NCI-H526 (cell line): ENCODE measurements around the gene LZTFL1.

Source experiments
- DNase-seq, 2 experiments: peaks; one replicate each; lab custom pipeline; 2025; lab: John Stamatoyannopoulos, UW

Gene LZTFL1

GRCh38 chr3:45841757-45842491 lies at the start of gene LZTFL1:
TSS of gene LZTFL1 (minus strand) at chr3:45842119. CDS start at chr3:45841991, 128 bp downstream.
- DNase-seq: peak; percentile 87 to 94

- DNase-seq: no peak
These were observed 48.5 kb upstream of the LZTFL1 start for GRCh38 chr3:45890405-45890804.

- DNase-seq: no peak
These were observed 47.4 kb upstream of the LZTFL1 start for GRCh38 chr3:45889337-45889736.

GRCh38 chr3:45887759-45888511 lies 46.0 kb upstream of the LZTFL1 start:
- DNase-seq: no peak

GRCh38 chr3:45887285-45887684 lies 45.4 kb upstream of the LZTFL1 start:
- DNase-seq: no peak

GRCh38 chr3:45885979-45886705 lies 44.2 kb upstream of the LZTFL1 start, which contains the start of gene CCR9:
TSS of gene CCR9 (plus strand) at chr3:45886543. CDS start at chr3:45894934, 8,391 bp downstream.
- no peak for DNase-seq

GRCh38 chr3:45884368-45885201 lies 42.7 kb upstream of the LZTFL1 start:
- no peak for DNase-seq

- DNase-seq: no peak
These were observed 39.4 kb upstream of the LZTFL1 start for GRCh38 chr3:45881078-45882022.

GRCh38 chr3:45880725-45881077 lies 38.8 kb upstream of the LZTFL1 start:
- DNase-seq: no peak

GRCh38 chr3:45878124-45878523 lies 36.2 kb upstream of the LZTFL1 start:
- DNase-seq: no peak

- DNase-seq: no peak
These were observed 32.9 kb upstream of the LZTFL1 start for GRCh38 chr3:45874677-45875346.

GRCh38 chr3:45873638-45874037 lies 31.7 kb upstream of the LZTFL1 start:
- DNase-seq: no peak

GRCh38 chr3:45873036-45873435 lies 31.1 kb upstream of the LZTFL1 start:
- DNase-seq: no peak

- no peak for DNase-seq
These were observed 30.6 kb upstream of the LZTFL1 start for GRCh38 chr3:45872569-45872968.

- no peak for DNase-seq
These were observed 29.9 kb upstream of the LZTFL1 start for GRCh38 chr3:45871780-45872179.

- no peak for DNase-seq
These were observed 28.2 kb upstream of the LZTFL1 start for GRCh38 chr3:45870099-45870498.

- DNase-seq: no peak
These were observed 27.7 kb upstream of the LZTFL1 start for GRCh38 chr3:45869638-45870037.

GRCh38 chr3:45868650-45869049 lies 26.7 kb upstream of the LZTFL1 start:
- DNase-seq: no peak

GRCh38 chr3:45868213-45868612 lies 26.3 kb upstream of the LZTFL1 start:
- peak; percentile 9 to 20 for DNase-seq

- DNase-seq: no peak
These were observed 23.6 kb upstream of the LZTFL1 start for GRCh38 chr3:45865563-45865962.
